GM18861 (cell line): ENCODE results near the gene SIDT1.

Source experiments
- ATAC-seq: cut with Tn5 transposase; IDR thresholded peaks from one replicate; pipeline ENCODE4 v1.9.1; 2021; ENCODE audit not compliant: unreplicated experiment

Gene SIDT1

GRCh38 chr3:113594066-113594465 is 61.7 kb downstream of the SIDT1 start:
- no peak for ATAC-seq

GRCh38 chr3:113597596-113598354 is 65.4 kb downstream of the SIDT1 start:
- ATAC-seq, result no peak

GRCh38 chr3:113600418-113601182 is 68.2 kb downstream of the SIDT1 start:
- no peak for ATAC-seq

GRCh38 chr3:113601240-113601639 is 68.9 kb downstream of the SIDT1 start:
- ATAC-seq, result no peak

DNA sequence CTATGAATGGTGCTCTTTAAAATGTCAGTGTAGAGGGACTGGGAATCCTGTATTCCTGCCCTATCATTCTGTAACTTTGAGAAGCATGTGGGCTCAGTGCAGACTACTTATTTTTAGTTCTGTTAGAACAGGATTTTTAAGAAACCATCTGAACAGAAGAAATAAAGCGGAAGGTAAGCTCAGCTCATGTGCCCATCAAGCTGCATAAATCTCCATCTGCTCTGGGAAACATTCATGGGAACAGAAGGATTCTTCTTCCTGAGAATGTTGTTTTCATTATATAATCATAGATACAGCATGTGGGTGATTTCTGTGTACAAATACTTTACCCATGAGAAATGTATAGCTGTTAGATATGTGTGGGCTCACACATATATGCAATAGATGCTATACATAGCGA is 69.9 kb downstream of the SIDT1 start:
- ATAC-seq, result no peak

GRCh38 chr3:113602836-113603235 is 70.5 kb downstream of the SIDT1 start:
- ATAC-seq, result no peak

GRCh38 chr3:113606539-113607218 is 74.3 kb downstream of the SIDT1 start:
- ATAC-seq, result peak; percentile 98

GRCh38 chr3:113607219-113607596 is 74.9 kb downstream of the SIDT1 start:
- ATAC-seq, result no peak

DNA sequence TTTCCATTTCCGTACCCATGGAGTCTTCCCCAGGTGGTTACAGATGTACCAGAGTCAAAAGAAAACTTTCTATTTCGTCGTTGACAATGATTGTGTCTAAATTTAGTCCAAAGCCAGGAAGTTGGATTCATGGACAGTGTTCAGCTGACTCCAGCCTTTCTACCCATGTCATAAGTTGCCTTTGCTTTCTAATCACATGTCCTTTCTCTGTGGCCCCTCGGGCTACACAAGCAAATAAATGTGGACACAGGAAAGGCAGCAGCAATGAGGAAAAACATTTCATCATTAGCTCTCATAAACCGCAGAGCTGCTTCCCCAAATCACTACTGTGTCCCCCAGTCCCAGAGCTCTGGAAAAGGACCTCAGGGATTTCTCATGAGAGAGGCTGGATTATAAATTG is 82.0 kb downstream of the SIDT1 start:
- no peak for ATAC-seq

GRCh38 chr3:113615976-113616375 is 83.6 kb downstream of the SIDT1 start:
- ATAC-seq, result no peak

GRCh38 chr3:113617726-113618125 is 85.4 kb downstream of the SIDT1 start:
- no peak for ATAC-seq

GRCh38 chr3:113620091-113620490 is 87.7 kb downstream of the SIDT1 start:
- no peak for ATAC-seq

DNA sequence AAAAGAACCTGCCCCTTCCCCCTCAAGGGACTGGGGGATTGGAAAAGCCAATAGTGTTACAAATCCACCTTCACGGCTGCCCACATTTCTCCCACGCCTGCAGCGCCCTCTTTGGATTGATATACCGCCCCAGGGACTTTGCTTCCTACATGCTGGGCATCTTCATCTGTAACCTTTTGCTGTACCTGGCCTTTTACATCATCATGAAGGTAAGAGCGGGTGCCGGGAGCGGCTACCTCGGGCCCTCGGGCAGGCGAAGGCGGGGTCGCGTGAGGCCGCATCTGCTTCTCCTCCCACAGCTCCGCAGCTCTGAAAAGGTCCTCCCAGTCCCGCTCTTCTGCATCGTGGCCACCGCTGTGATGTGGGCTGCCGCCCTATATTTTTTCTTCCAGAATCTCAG is 91.0 kb downstream of the SIDT1 start:
- ATAC-seq, result no peak

DNA sequence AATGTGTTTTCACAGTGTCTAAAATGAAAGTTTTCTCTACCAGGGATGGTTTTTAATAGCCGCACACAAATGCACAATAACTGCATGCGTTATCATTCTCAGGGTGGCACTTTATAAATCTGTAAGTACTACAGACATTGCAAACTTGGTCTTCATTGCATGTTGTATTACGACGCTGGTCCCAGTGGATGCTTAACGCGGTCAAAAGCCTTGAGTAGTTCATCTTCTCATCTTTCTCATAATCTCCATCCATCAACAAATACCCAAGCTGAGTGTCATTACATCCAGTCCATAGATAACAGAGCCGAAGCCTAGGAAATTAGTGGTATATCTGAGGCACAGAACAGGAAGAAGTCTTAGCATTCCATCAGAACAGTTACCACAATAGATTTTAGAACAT is 91.5 kb downstream of the SIDT1 start:
- ATAC-seq, result no peak

GRCh38 chr3:113625834-113626233 is 93.5 kb downstream of the SIDT1 start:
- no peak for ATAC-seq

DNA sequence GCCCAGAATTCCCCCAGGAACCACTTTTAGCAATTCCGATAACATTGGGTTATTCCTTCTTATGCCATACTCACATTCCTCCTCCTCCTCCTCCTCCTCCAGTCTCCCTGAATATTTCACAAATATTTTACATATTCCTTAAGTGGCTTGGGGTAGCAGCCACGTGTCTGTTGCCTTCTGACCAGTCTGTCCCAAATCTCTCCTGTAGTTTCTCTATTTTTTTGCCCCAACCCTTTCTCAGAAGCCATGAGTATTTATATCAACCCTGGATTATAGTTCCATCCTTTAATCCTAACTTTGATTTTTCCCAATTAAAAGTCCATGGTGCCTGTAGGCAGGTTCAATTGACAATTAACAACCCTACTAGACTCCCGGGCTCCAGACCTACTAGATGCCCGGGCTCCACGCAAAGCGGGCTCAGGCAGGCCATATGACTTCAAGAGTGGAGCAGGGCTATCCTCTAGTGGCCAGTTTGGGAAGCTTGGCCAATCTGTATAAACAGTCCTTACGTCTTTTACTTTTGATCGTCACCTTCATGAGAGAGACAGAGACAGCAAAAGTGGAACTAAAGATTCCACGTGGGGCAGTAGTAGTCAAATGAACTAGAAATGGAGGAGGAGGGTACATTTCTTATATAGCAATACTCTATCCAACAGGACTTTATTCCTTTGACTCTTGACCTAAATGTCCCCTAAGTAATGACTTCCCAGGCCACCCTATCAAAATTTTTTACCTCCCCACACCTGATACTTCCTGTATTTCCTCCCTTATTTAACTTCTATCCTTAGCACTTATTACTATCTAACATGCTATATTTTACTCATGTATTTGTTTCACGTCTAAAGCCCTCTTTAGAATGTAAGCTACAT is 94.4 kb downstream of the SIDT1 start:
- peak; percentile 89 for ATAC-seq

DNA sequence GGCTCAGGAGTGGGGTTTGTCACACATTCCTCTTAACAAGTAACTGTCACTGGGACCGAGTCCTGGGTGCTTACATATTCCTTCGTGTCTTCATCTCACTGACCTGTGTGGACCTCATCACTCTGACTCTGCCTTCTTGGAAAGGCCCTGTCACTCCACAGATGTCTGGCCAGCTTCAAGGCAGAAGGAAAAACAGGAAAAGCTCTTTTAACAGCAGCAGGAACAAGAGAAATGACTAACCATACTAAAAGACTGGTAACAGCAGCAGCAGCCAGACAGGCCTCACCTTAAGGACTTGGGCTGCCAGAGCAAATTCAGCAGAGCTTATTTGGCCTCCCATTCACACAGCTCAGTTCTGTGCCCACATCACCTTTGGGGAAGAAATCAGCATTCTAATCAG is 96.0 kb downstream of the SIDT1 start:
- ATAC-seq, result no peak

- ATAC-seq, result no peak
These were observed 96.4 kb downstream of the SIDT1 start for GRCh38 chr3:113628788-113629187.

DNA sequence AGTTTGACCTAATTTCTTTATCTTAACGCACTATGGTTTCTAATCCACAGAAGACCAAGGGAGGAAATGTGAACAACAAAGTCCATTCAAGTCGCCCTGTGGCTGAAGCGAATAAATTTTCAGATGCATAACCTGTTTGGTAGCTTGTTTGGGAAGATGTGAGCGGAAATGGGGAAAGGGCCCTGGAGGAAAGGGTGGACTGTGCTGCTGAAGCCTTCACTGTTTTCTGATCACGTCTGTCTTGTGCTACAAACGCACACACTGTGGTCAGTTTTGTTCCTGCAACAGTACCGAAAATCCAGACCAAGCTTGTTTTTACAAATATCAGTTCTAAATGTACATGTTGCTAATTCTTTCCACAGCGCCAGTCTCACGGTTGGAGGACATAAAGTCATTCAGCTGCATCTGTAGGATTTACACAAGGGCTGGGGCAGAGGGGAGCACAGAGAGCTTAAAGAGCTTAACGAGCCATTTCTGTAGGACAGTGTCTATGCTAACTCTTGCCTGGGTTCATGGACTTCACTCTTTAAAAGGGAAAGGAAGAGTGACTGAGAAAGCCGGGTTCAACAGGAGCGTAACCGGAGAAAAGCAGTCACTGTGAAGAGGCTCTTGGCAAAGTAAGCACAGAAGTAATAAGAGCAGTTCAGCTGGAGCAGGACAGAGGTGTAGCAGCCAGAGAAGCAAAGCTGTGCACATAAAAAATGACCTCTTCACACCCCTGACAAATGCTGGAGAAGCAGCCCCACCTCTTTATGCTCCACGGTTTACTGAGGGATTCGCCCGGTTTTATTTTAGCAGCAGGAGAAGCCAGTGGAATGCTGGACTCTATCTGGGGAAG is 97.4 kb downstream of the SIDT1 start:
- no peak for ATAC-seq

DNA sequence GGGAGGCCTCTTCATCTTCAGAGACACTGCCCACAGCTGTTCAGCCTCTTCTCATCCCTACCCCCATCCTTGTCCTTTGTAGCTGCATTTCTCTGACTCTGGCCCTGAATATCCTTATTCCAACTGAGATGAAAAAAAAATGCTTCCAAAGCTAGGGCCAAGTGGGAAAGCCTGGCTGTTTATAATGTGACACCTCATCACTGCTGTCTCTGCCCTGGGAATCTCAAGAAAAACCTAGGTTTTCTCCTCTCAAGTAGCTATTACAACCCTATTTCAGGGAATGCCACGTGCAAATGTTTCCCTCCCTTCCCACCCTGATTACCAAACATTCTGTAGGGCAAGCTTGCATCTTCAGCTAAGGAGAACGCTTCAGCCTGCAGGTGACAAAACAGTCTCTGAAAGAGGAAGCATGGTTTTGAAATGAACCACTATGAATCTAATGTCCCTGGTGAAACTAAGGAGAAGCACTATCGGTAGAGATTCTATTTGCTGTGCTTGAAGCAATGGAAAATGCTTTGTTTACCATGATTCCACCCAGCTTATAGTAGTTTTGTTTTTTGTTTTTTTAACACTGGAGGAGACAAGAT is 98.7 kb downstream of the SIDT1 start:
- no peak for ATAC-seq
